Progenitor cell of endocrine pancreas (in vitro differentiated cells): Measurements from ENCODE around the gene RBPJL. TPM values are rescaled to one million over a fixed set of nuclear protein-coding genes. Genes with fewer than 3 reads are reported as not detected.

Experiments used
- DNase-seq: peaks from one replicate; pipeline ENCODE4 v3.0.0; 2021; ENCODE audit warnings: low spot score; ENCODE audit not compliant: unreplicated experiment
- H3K27ac Mint-ChIP-seq: 2 replicates; pipeline ENCODE4 v1.8.0; 2021; ENCODE audit warnings: mild to moderate bottlenecking, moderate library complexity, mixed read lengths
- H3K27me3 Mint-ChIP-seq: 2 replicates; pipeline ENCODE4 v1.8.0; 2021; ENCODE audit warnings: mixed read lengths
- H3K36me3 Mint-ChIP-seq: 2 replicates; pipeline ENCODE4 v1.8.0; 2022; ENCODE audit warnings: mixed read lengths; ENCODE audit not compliant: insufficient read depth
- H3K4me1 Mint-ChIP-seq: 2 replicates; pipeline ENCODE4 v1.8.0; 2021; ENCODE audit warnings: low read depth, mixed read lengths
- H3K4me3 Mint-ChIP-seq: 2 replicates; pipeline ENCODE4 v1.8.0; 2021; ENCODE audit warnings: low read depth, mild to moderate bottlenecking, moderate library complexity, mixed read lengths
- H3K9me3 Mint-ChIP-seq: 2 replicates; pipeline ENCODE4 v1.8.0; 2021; ENCODE audit warnings: low read depth, mixed read lengths
- CTCF ChIP-seq: fragments of 200-600 bp; sonication (generic); IDR thresholded peaks from one replicate; pipeline ENCODE4 v1.5.0; 2021; ENCODE audit warnings: antibody characterized with exemption, mild to moderate bottlenecking; ENCODE audit not compliant: unreplicated experiment
- total RNA-seq: library from RNA; stranded (reverse); gene quantifications from 2 replicates; pipeline ENCODE4 v1.2.1, GENCODE V29; 2021

RBPJL gene
- total RNA-seq, 1 donor from 2014 or later = 1.5 TPM

DNA sequence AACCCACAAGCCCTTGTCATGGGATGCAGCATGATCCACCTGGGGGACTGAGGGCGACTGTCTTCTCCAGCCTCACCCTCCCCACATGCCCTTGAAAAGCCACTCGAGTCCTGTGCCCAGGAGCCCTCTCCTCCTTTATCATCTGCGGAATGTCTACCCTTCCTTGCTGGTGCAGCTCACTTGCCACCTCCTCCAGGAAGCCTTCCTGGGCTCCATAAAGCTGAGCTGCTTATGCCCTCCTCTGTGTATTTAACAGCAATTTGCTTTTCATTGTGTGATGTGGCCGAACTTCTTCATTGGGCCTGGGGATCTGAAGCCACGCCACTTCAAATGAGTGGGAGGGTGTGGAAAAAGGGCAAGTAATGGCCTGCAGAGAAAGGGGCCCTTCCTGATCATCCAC is 17.8 kb upstream of the RBPJL start:
- Mint-ChIP-seq H3K36me3 (no peaks in the 10 kb centered on the region), H3K9me3 (no peaks in the 10 kb centered on the region), H3K4me1 (peaks cover 2% of the 10 kb centered on the region), H3K4me3 (no peak overlapping the region), H3K27ac (no peak overlapping the region), H3K27me3 (peaks cover 49% of the 10 kb centered on the region)
- no peak for DNase-seq
- TF ChIP-seq CTCF = no peak

- DNase-seq = no peak
These were observed 16.5 kb upstream of the RBPJL start for GRCh38 chr20:45289942-45290676.

DNA sequence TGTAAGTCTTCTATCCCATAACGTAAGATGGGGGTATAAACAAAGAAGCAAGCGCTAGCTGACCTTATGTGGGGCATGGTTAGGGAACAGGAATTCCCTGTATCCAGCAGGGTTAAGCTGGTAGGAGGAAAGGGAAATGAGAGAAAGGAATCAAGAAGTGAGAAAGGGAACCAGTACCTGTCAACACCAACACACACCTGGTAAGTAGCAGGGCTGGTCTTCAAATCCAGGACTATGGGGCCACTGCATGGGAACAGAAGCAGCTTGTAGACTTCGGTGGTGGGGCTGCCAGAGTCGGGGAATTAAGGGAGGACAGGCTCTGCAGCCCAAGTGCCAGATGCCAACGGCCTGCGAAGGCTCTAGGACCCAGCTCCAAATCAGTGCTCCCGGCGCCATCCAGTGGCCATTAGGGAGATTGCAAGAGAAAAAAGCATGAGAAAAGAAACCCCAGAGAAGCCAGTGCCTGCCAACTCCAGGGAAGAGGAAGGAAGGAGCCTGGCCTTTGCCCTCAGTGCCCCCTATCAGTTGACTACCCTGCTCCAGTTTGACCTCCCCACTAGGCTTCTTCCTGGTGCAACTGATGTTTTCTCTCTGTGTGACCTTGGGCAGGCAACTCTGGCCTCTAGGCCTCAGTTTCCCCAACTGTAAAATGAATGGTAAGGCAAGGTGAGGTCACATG is 15.8 kb upstream of the RBPJL start:
- no peaks in the 10 kb centered on the region for H3K9me3 Mint-ChIP-seq
- H3K27me3 Mint-ChIP-seq = peaks cover 44% of the 10 kb centered on the region
- H3K36me3 Mint-ChIP-seq = no peaks in the 10 kb centered on the region
- no peak overlapping the region for H3K4me3 Mint-ChIP-seq
- no peak overlapping the region for H3K27ac Mint-ChIP-seq
- peaks cover 2% of the 10 kb centered on the region for H3K4me1 Mint-ChIP-seq
- DNase-seq = peak; percentile 70
- peak; percentile 83 for TF ChIP-seq CTCF

More at GRCh38 chr20:45289942-45290676, 16.5 kb upstream of the RBPJL start:
- Mint-ChIP-seq H3K9me3 (no peaks in the 10 kb centered on the region), H3K36me3 (no peaks in the 10 kb centered on the region), H3K4me3 (no peak overlapping the region), H3K4me1 (peaks cover 2% of the 10 kb centered on the region), H3K27me3 (peaks cover 49% of the 10 kb centered on the region), H3K27ac (no peak overlapping the region)
- no peak for TF ChIP-seq CTCF

DNA sequence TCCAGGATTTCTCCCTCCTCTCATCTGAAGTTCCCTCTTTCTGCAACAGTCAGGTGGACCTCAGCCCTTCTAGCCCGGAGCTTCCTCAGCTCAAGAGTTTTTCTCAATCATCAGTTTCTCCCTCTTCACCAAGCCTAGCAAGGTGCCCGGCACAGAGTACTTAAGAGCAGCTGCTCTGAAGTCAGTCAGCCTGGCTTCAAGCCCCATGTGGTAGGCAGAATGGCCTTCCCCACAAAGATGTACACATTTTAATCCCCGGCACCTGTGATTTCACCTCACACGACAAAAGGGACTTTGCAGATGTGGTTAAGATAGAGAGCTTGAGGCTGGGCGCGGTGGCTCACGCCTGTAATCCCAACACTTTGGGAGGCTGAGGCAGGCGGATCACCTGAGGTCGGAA is 15.1 kb upstream of the RBPJL start:
- Mint-ChIP-seq H3K36me3 (no peaks in the 10 kb centered on the region), H3K27ac (no peak overlapping the region), H3K4me3 (no peak overlapping the region), H3K27me3 (peaks cover 44% of the 10 kb centered on the region), H3K4me1 (peaks cover 2% of the 10 kb centered on the region), H3K9me3 (no peaks in the 10 kb centered on the region)
- no peak for DNase-seq
- no peak for TF ChIP-seq CTCF

- H3K9me3 Mint-ChIP-seq = no peaks in the 10 kb centered on the region
- no peak for TF ChIP-seq CTCF
- peaks cover 2% of the 10 kb centered on the region for H3K4me1 Mint-ChIP-seq
- peak overlapping the region; percentile 75 for H3K4me3 Mint-ChIP-seq
- no peak for DNase-seq
- no peak overlapping the region for H3K27ac Mint-ChIP-seq
- no peaks in the 10 kb centered on the region for H3K36me3 Mint-ChIP-seq
- peaks cover 41% of the 10 kb centered on the region for H3K27me3 Mint-ChIP-seq
These were observed 14.3 kb upstream of the RBPJL start for GRCh38 chr20:45292343-45292742.
